Effector memory CD4-positive, alpha-beta T cell (primary cell): ENCODE data around the gene HOXC13.

Experiments used
- DNase-seq, 3 donors: peaks; one replicate each; pipeline ENCODE4 v3.0.0-alpha.2; 2020
- H3K27ac ChIP-seq: 2 replicates; pipeline ENCODE4 v1.7.0; 2013; ENCODE audit warnings: mild to moderate bottlenecking, low read length, moderate library complexity; ENCODE audit not compliant: insufficient read depth, poor library complexity, severe bottlenecking
- H3K27me3 ChIP-seq: replicated peaks from 2 replicates; pipeline ENCODE4 v1.7.0; 2013; ENCODE audit warnings: mild to moderate bottlenecking, low read length; ENCODE audit not compliant: insufficient read depth, control insufficient read depth, poor library complexity, severe bottlenecking
- H3K36me3 ChIP-seq: 2 replicates; pipeline ENCODE4 v1.7.0; 2013; ENCODE audit warnings: mild to moderate bottlenecking, low read length, moderate library complexity; ENCODE audit not compliant: control insufficient read depth, insufficient read depth
- H3K4me1 ChIP-seq: 2 replicates; pipeline ENCODE4 v1.7.0; 2013; ENCODE audit warnings: low read length, mild to moderate bottlenecking; ENCODE audit not compliant: control insufficient read depth, insufficient read depth, poor library complexity, severe bottlenecking
- H3K4me3 ChIP-seq: 2 replicates; pipeline ENCODE4 v1.7.0; 2013; ENCODE audit warnings: low read length, low read depth, mild to moderate bottlenecking; ENCODE audit not compliant: insufficient read depth, poor library complexity, severe bottlenecking
- H3K9me3 ChIP-seq: 2 replicates; pipeline ENCODE4 v1.7.0; 2013; ENCODE audit warnings: mild to moderate bottlenecking, low read length, moderate library complexity; ENCODE audit not compliant: control insufficient read depth

The HOXC13 gene

GRCh38 chr12:53928054-53928835, 10.4 kb upstream of the HOXC13 start:
- H3K36me3 ChIP-seq: no peaks in the 10 kb centered on the region
- no peak overlapping the region for H3K4me3 ChIP-seq

GRCh38 chr12:53929527-53929926, 9.1 kb upstream of the HOXC13 start:
- Histone ChIP-seq H3K27ac (no peak overlapping the region), H3K4me1 (no peaks in the 10 kb centered on the region), H3K4me3 (no peak overlapping the region), H3K27me3 (peaks cover 81% of the 10 kb centered on the region), H3K9me3 (no peaks in the 10 kb centered on the region), H3K36me3 (no peaks in the 10 kb centered on the region)
- no peak for DNase-seq

More at GRCh38 chr12:53928054-53928835, 10.4 kb upstream of the HOXC13 start:
- no peaks in the 10 kb centered on the region for H3K4me1 ChIP-seq
- no peak for DNase-seq
- H3K9me3 ChIP-seq: no peaks in the 10 kb centered on the region
- no peak overlapping the region for H3K27ac ChIP-seq
- peaks cover 71% of the 10 kb centered on the region for H3K27me3 ChIP-seq

- Histone ChIP-seq H3K27me3 (peaks cover 81% of the 10 kb centered on the region), H3K27ac (no peak overlapping the region), H3K4me3 (no peak overlapping the region), H3K36me3 (no peaks in the 10 kb centered on the region), H3K9me3 (no peaks in the 10 kb centered on the region), H3K4me1 (peaks cover 3% of the 10 kb centered on the region)
- DNase-seq: no peak
Observed at GRCh38 chr12:53930591-53931255, 7.9 kb upstream of the HOXC13 start.

- Histone ChIP-seq H3K4me1 (peaks cover 6% of the 10 kb centered on the region), H3K36me3 (no peaks in the 10 kb centered on the region), H3K9me3 (no peaks in the 10 kb centered on the region), H3K4me3 (no peak overlapping the region), H3K27ac (no peak overlapping the region), H3K27me3 (peaks cover 77% of the 10 kb centered on the region)
- no peak for DNase-seq
Observed at GRCh38 chr12:53931844-53932581, 6.6 kb upstream of the HOXC13 start.

- no peaks in the 10 kb centered on the region for H3K36me3 ChIP-seq
- H3K4me3 ChIP-seq: no peak overlapping the region
- DNase-seq: no peak
- no peak overlapping the region for H3K27ac ChIP-seq
- H3K4me1 ChIP-seq: peaks cover 6% of the 10 kb centered on the region
- no peaks in the 10 kb centered on the region for H3K9me3 ChIP-seq
- H3K27me3 ChIP-seq: peaks cover 79% of the 10 kb centered on the region
Observed at GRCh38 chr12:53932915-53933314, 5.7 kb upstream of the HOXC13 start.

GRCh38 chr12:53935383-53936341, 3.0 kb upstream of the HOXC13 start:
- Histone ChIP-seq H3K27me3 (peaks cover 88% of the 10 kb centered on the region), H3K36me3 (no peaks in the 10 kb centered on the region), H3K27ac (no peak overlapping the region), H3K4me1 (peaks cover 6% of the 10 kb centered on the region), H3K4me3 (no peak overlapping the region), H3K9me3 (no peaks in the 10 kb centered on the region)
- DNase-seq: no peak

GRCh38 chr12:53937099-53937498, 1.5 kb upstream of the HOXC13 start:
- no peak for DNase-seq
- peaks cover 83% of the 10 kb centered on the region for H3K27me3 ChIP-seq
- no peaks in the 10 kb centered on the region for H3K36me3 ChIP-seq
- no peak overlapping the region for H3K27ac ChIP-seq
- H3K9me3 ChIP-seq: no peaks in the 10 kb centered on the region
- peaks cover 6% of the 10 kb centered on the region for H3K4me1 ChIP-seq
- no peak overlapping the region for H3K4me3 ChIP-seq

GRCh38 chr12:53937596-53938325, 870 bp upstream of the HOXC13 start:
- H3K4me1 ChIP-seq: peaks cover 6% of the 10 kb centered on the region
- H3K27me3 ChIP-seq: peaks cover 81% of the 10 kb centered on the region
- no peak overlapping the region for H3K4me3 ChIP-seq
- H3K9me3 ChIP-seq: no peaks in the 10 kb centered on the region
- H3K36me3 ChIP-seq: no peaks in the 10 kb centered on the region
- DNase-seq: no peak
- no peak overlapping the region for H3K27ac ChIP-seq
